Lower lobe of right lung (tissue), 2 donors: ENCODE measurements around the gene MAT2B. TPM values are rescaled to one million over a fixed set of nuclear protein-coding genes. Genes with fewer than 3 reads are reported as not detected.

ENCODE experiments used
- ATAC-seq, 2 donors: fragments of 200-7000 bp; cut with Tn5 transposase; one replicate each; pipeline ENCODE4 v1.9.1; 2020 to 2022; ENCODE audit warnings: mild to moderate bottlenecking in 2 of 2, moderate library complexity in 2 of 2
- DNase-seq: peaks from one replicate; pipeline ENCODE4 v3.0.0-alpha.2; 2020
- H3K27ac ChIP-seq: fragments of 200-600 bp; one replicate; pipeline ENCODE4 v1.8.0; 2022
- H3K27me3 ChIP-seq: fragments of 200-600 bp; one replicate; pipeline ENCODE4 v1.8.0; 2022; ENCODE audit warnings: low read depth
- H3K36me3 ChIP-seq: fragments of 200-600 bp; one replicate; pipeline ENCODE4 v1.8.0; 2022; ENCODE audit warnings: mild to moderate bottlenecking
- H3K4me1 ChIP-seq: fragments of 200-600 bp; one replicate; pipeline ENCODE4 v1.8.0; 2022
- H3K4me3 ChIP-seq: fragments of 200-600 bp; one replicate; pipeline ENCODE4 v1.8.0; 2022; ENCODE audit warnings: mild to moderate bottlenecking
- H3K9me3 ChIP-seq: fragments of 200-600 bp; one replicate; pipeline ENCODE4 v1.8.0; 2022
- CTCF ChIP-seq: fragments of 200-600 bp; IDR thresholded peaks from one replicate; pipeline ENCODE4 v1.8.0; 2022; ENCODE audit warnings: antibody characterized with exemption, mild to moderate bottlenecking
- intact Hi-C: fragments of 100-400 bp; cut with DNase I; formaldehyde crosslinking; loops from one replicate; pipeline ENCODE4 v1.11.0; 2022
- total RNA-seq: library from RNA; stranded (reverse); fragmentation: NEBNext Ultra II Directional; extraction: Animal tissue kit (Norgen Biotek cat#: 25700); gene quantifications from one replicate; pipeline ENCODE4 v1.2.1, GENCODE V29; 2021
- donor health status: DM: no; HTN: yes; CAD: no; lungs with severe emphysema.

Gene MAT2B
- total RNA-seq, 1 donor from 2014 or later: 71.7 TPM

- H3K27ac ChIP-seq: no peak overlapping the region
- H3K27me3 ChIP-seq: no peaks in the 10 kb centered on the region
- H3K4me3 ChIP-seq: no peak overlapping the region
- DNase-seq (no peak), ATAC-seq (no peak)
- no peaks in the 10 kb centered on the region for H3K9me3 ChIP-seq
- no peak for TF ChIP-seq CTCF
- no peaks in the 10 kb centered on the region for H3K36me3 ChIP-seq
- intact Hi-C loops: no loop called here
- H3K4me1 ChIP-seq: no peaks in the 10 kb centered on the region
Measured at GRCh38 chr5:163542771-163543170, 37.4 kb downstream of the MAT2B start.

GRCh38 chr5:163544041-163544440 is 38.6 kb downstream of the MAT2B start:
- intact Hi-C loops: no loop called here
- Histone ChIP-seq H3K27me3 (no peaks in the 10 kb centered on the region), H3K36me3 (no peaks in the 10 kb centered on the region), H3K4me1 (no peaks in the 10 kb centered on the region), H3K9me3 (no peaks in the 10 kb centered on the region), H3K4me3 (no peak overlapping the region), H3K27ac (no peak overlapping the region)
- no peak for TF ChIP-seq CTCF
- no peak for DNase-seq
- ATAC-seq: no peak

- H3K4me1 ChIP-seq: no peaks in the 10 kb centered on the region
- TF ChIP-seq CTCF: no peak
- no peaks in the 10 kb centered on the region for H3K36me3 ChIP-seq
- no peak overlapping the region for H3K4me3 ChIP-seq
- intact Hi-C loops: no loop called here
- no peaks in the 10 kb centered on the region for H3K27me3 ChIP-seq
- no peak overlapping the region for H3K27ac ChIP-seq
- ATAC-seq (no peak), DNase-seq (no peak)
- H3K9me3 ChIP-seq: no peaks in the 10 kb centered on the region
Measured at GRCh38 chr5:163544836-163545235, 39.4 kb downstream of the MAT2B start.

- no peaks in the 10 kb centered on the region for H3K36me3 ChIP-seq
- no peak for DNase-seq
- H3K4me1 ChIP-seq: no peaks in the 10 kb centered on the region
- no peak overlapping the region for H3K4me3 ChIP-seq
- H3K9me3 ChIP-seq: no peaks in the 10 kb centered on the region
- no peak for TF ChIP-seq CTCF
- ATAC-seq: no peak
- intact Hi-C loops: no loop called here
- no peak overlapping the region for H3K27ac ChIP-seq
- no peaks in the 10 kb centered on the region for H3K27me3 ChIP-seq
Measured at GRCh38 chr5:163548649-163549048, 43.2 kb downstream of the MAT2B start.

- no peak for ATAC-seq
- no peak for TF ChIP-seq CTCF
- H3K4me1 ChIP-seq: no peaks in the 10 kb centered on the region
Measured at GRCh38 chr5:163551156-163551555, 45.7 kb downstream of the MAT2B start.

GRCh38 chr5:163552536-163552935 is 47.1 kb downstream of the MAT2B start:
- DNase-seq (no peak), ATAC-seq (no peak)
- Histone ChIP-seq H3K9me3 (no peaks in the 10 kb centered on the region), H3K27ac (no peak overlapping the region), H3K27me3 (no peaks in the 10 kb centered on the region), H3K4me1 (no peaks in the 10 kb centered on the region), H3K36me3 (no peaks in the 10 kb centered on the region), H3K4me3 (no peak overlapping the region)
- intact Hi-C loops: no loop called here
- no peak for TF ChIP-seq CTCF

More at GRCh38 chr5:163551156-163551555, 45.7 kb downstream of the MAT2B start:
- H3K4me3 ChIP-seq: no peak overlapping the region
- no peaks in the 10 kb centered on the region for H3K27me3 ChIP-seq
- no peak for DNase-seq
- intact Hi-C loops: no loop called here
- H3K9me3 ChIP-seq: no peaks in the 10 kb centered on the region
- no peaks in the 10 kb centered on the region for H3K36me3 ChIP-seq
- no peak overlapping the region for H3K27ac ChIP-seq
